Measurements from ENCODE around the gene MMP15. TPM values are rescaled to one million over a fixed set of nuclear protein-coding genes. Genes with fewer than 3 reads are reported as not detected.

The MMP15 gene
- total RNA-seq, 4 donors from 2014 or later, result 5.2 to 9.1 (median 7.7) TPM

- intact Hi-C loops (cut with DNase I; ENCODE audit: low total_unique reads), result loop anchor here (10.0 kb wide), 2 partner anchors 240 to 420 kb away; no protein-coding TSS in a partner anchor
- WGBS, 2 donors, result 27 to 32% methylated on average over 4 of the region's 4 CpGs
- TF ChIP-seq, protein P1, sequence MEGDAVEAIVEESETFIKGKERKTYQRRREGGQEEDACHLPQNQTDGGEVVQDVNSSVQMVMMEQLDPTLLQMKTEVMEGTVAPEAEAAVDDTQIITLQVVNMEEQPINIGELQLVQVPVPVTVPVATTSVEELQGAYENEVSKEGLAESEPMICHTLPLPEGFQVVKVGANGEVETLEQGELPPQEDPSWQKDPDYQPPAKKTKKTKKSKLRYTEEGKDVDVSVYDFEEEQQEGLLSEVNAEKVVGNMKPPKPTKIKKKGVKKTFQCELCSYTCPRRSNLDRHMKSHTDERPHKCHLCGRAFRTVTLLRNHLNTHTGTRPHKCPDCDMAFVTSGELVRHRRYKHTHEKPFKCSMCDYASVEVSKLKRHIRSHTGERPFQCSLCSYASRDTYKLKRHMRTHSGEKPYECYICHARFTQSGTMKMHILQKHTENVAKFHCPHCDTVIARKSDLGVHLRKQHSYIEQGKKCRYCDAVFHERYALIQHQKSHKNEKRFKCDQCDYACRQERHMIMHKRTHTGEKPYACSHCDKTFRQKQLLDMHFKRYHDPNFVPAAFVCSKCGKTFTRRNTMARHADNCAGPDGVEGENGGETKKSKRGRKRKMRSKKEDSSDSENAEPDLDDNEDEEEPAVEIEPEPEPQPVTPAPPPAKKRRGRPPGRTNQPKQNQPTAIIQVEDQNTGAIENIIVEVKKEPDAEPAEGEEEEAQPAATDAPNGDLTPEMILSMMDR (IDR thresholded peaks at IDR 0.05), result no peak
- TF ChIP-seq POLR2A (IDR thresholded peaks at IDR 0.05), result no peak
- peak in 1 of 2 donors; percentile 47 for DNase-seq (ENCODE audit: low spot score in 2 of 2)
- no peak overlapping the region for H3K4me3 ChIP-seq (ENCODE audit: low read depth, poor library complexity, severe bottlenecking)
These were observed 30.8 kb upstream of the MMP15 start for GRCh38 chr16:57994778-57995177.

GRCh38 chr16:57995721-57996405 lies 29.7 kb upstream of the MMP15 start:
- WGBS, 2 donors, result 73 to 86% methylated on average over 11 to 18 of the region's 18 CpGs
- no peak for DNase-seq (ENCODE audit: low spot score in 2 of 2)
- TF ChIP-seq, protein P1 (IDR thresholded peaks at IDR 0.05), result no peak
- TF ChIP-seq POLR2A (IDR thresholded peaks at IDR 0.05), result no peak
- intact Hi-C loops (cut with DNase I; ENCODE audit: low total_unique reads), result loop anchor here (10.0 kb wide), 2 partner anchors 241 to 421 kb away; no protein-coding TSS in a partner anchor
- H3K4me3 ChIP-seq (ENCODE audit: low read depth, poor library complexity, severe bottlenecking), result no peak overlapping the region

DNA sequence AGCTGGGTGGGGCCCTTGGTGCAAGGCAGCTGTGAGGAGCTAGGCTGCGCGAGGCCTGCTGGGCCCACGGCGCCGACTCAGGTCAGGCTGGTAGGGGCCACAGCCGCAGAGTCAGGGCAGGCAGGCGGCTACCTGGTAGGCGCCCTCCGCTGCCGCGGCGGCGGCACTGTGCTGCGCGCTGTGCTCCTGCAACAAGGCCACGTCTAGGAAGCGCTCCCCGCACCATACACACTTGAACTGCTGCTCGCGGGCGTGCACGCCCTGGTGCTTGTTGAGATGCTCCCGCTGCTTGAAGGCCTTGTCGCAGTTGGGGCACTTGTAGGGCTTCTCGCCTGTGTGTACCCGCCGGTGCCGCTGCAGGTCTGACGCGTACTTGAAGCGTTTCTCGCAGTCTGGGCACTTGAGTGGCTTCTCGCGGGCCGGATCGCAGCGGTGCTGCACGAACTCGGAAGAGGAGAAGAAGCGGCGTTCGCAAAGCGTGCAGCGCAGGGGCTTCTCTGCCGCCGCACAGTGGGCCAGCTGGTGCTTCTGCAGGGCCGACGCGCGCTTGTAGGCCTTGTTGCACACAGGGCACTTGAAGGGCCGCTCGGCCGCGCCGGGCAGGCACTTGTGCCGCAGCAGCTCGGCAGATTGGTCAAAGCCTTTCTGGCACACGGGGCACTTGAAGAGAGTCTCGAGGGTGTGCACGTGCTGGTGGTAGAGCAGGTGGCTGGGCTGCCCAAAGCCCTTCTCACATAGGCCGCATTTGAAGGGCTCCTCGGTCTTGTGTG lies 29.0 kb upstream of the MMP15 start:
- intact Hi-C loops (cut with DNase I; ENCODE audit: low total_unique reads), result loop anchor here (10.0 kb wide), 2 partner anchors 242 to 422 kb away; no protein-coding TSS in a partner anchor
- TF ChIP-seq, protein P1 (IDR thresholded peaks at IDR 0.05), result no peak
- no peak for TF ChIP-seq POLR2A (IDR thresholded peaks at IDR 0.05)
- WGBS, 2 donors, result 97% methylated on average over 49 to 54 of the region's 62 CpGs
- no peak overlapping the region for H3K4me3 ChIP-seq (ENCODE audit: low read depth, poor library complexity, severe bottlenecking)
- no peak for DNase-seq (ENCODE audit: low spot score in 2 of 2)

DNA sequence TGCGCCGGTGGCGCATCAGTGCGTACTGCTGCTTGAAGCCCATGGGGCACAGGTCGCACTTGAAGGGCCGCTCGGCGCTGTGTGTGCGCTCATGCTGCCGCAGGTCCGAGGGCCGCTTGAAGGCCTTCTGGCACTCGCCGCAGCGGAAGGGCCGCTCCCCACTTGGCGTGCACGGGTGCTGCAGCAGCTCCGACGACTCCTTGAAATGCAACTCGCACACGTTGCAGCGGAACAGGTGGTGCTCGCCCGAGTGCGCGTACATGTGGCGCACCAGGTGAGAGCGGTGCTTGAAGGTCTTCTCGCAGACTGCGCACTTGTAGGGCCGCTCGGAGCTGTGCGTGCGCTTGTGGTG lies 28.4 kb upstream of the MMP15 start:
- WGBS, 2 donors, result 96 to 97% methylated on average over 29 to 30 of the region's 35 CpGs
- TF ChIP-seq, protein P1 (IDR thresholded peaks at IDR 0.05), result no peak
- no peak for TF ChIP-seq POLR2A (IDR thresholded peaks at IDR 0.05)
- no peak for DNase-seq (ENCODE audit: low spot score in 2 of 2)
- intact Hi-C loops (cut with DNase I; ENCODE audit: low total_unique reads), result loop anchor here (10.0 kb wide), 2 partner anchors 242 to 422 kb away; no protein-coding TSS in a partner anchor
- H3K4me3 ChIP-seq (ENCODE audit: low read depth, poor library complexity, severe bottlenecking), result no peak overlapping the region

- intact Hi-C loops (cut with DNase I; ENCODE audit: low total_unique reads), result loop anchor here (10.0 kb wide), 2 partner anchors 243 to 423 kb away; no protein-coding TSS in a partner anchor
- no peak overlapping the region for H3K4me3 ChIP-seq (ENCODE audit: low read depth, poor library complexity, severe bottlenecking)
- TF ChIP-seq, protein P1 (IDR thresholded peaks at IDR 0.05), result no peak
- no peak for TF ChIP-seq POLR2A (IDR thresholded peaks at IDR 0.05)
- DNase-seq (ENCODE audit: low spot score in 2 of 2), result no peak
- 90 to 93% methylated on average over 35 to 36 of the region's 36 CpGs for WGBS, 2 donors
These were observed 27.9 kb upstream of the MMP15 start for GRCh38 chr16:57997528-57998265.

All from lower leg skin (tissue), 4 donors.